ENCODE measurements around the gene LCE4A. TPM values are rescaled to one million over a fixed set of nuclear protein-coding genes. Genes with fewer than 3 reads are reported as not detected.

LCE4A gene
- total RNA-seq, 3 donors from 2014 or later, result not detected

- H3K27me3 ChIP-seq, result peaks cover 0 to 7% of the 10 kb centered on the region in 2 donors
- H3K4me1 ChIP-seq, result no peaks in the 10 kb centered on the region
- intact Hi-C loops (cut with DNase I; ENCODE audit: low total_unique reads), result no loop called here
- H3K4me3 ChIP-seq, result no peak overlapping the region
- no peaks in the 10 kb centered on the region for H3K9me3 ChIP-seq
- DNase-seq (ENCODE audit: low spot score in 2 of 2), result no peak
- TF ChIP-seq POLR2AphosphoS5 (IDR thresholded peaks at IDR 0.05), result no peak
- no peak overlapping the region for H3K27ac ChIP-seq
- no peaks in the 10 kb centered on the region for H3K36me3 ChIP-seq
These were observed 30.0 kb downstream of the LCE4A start for GRCh38 chr1:152737997-152738396.

DNA sequence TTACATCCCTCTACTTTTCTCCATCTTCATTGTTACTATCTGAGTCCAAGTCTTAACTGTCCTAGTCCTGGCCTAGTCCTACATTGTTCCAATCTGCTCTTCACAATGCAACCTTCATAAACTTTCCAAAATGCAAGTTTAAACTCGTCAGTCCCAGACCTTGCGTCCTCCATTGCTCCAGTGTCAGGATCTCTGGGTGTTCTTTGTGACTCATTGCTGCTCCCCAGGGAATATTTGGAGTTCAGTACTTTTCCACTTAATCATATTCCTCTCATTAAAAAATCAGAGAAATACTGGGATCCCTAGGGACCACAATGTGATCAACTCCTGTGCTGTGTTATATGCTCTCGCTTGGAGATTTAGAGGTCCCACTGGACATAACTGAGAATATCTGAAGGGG lies 31.9 kb downstream of the LCE4A start:
- no peak for TF ChIP-seq CTCF (IDR thresholded peaks at IDR 0.05)
- no peak for TF ChIP-seq POLR2AphosphoS5 (IDR thresholded peaks at IDR 0.05)
- no peak for TF ChIP-seq POLR2A (IDR thresholded peaks at IDR 0.05)
- H3K27ac ChIP-seq, result no peak overlapping the region
- H3K27me3 ChIP-seq, result peaks cover 0 to 7% of the 10 kb centered on the region in 2 donors
- intact Hi-C loops (cut with DNase I; ENCODE audit: low total_unique reads), result no loop called here
- H3K4me3 ChIP-seq, result no peak overlapping the region
- no peaks in the 10 kb centered on the region for H3K36me3 ChIP-seq
- DNase-seq (ENCODE audit: low spot score in 2 of 2), result no peak
- no peaks in the 10 kb centered on the region for H3K4me1 ChIP-seq
- no peaks in the 10 kb centered on the region for H3K9me3 ChIP-seq

GRCh38 chr1:152741656-152742055 lies 33.7 kb downstream of the LCE4A start:
- H3K4me1 ChIP-seq, result no peaks in the 10 kb centered on the region
- TF ChIP-seq CTCF (IDR thresholded peaks at IDR 0.05) (no peak), POLR2AphosphoS5 (IDR thresholded peaks at IDR 0.05) (no peak), POLR2A (IDR thresholded peaks at IDR 0.05) (no peak)
- no peaks in the 10 kb centered on the region for H3K9me3 ChIP-seq
- H3K27ac ChIP-seq, result no peak overlapping the region
- no peak overlapping the region for H3K4me3 ChIP-seq
- no peaks in the 10 kb centered on the region for H3K36me3 ChIP-seq
- no peak for DNase-seq (ENCODE audit: low spot score in 2 of 2)
- peaks cover 0 to 7% of the 10 kb centered on the region in 2 donors for H3K27me3 ChIP-seq
- intact Hi-C loops (cut with DNase I; ENCODE audit: low total_unique reads), result no loop called here

DNA sequence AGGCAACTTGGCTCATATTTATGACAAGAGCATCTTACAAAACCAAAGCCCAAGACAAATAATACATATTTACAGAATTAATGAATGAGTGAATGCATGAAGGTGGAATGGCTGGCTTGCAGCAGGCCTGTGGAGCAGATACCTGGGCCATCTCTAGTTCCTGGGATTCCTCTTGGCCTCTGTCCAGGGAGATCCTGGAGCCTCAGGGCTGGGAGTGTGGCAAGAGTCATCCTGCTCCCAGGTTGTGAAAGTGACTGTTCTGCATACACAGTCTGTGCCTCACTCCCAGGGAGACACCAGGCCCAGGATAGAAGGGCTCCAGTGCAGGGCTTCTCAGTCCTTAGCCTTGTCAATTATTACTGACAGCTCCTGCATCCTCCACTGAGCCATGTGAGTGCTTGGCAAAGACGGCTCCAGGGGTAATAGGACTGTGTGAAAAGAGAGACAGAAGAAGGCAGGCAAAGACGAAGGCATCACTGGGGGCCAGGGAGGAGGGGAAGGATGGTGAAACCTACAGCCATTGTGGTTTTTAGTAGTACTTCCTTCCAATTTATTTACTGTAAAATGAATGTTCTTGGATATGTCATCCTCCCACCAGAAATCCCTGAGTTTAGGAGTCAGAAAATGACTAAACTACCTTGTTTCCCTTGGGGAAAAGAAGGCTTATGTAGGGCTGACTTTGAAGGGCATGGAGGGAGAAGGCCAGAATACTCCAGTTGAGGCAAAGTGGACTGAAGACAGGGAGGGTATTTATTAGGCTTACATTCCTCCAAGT lies 35.6 kb downstream of the LCE4A start:
- intact Hi-C loops (cut with DNase I; ENCODE audit: low total_unique reads), result no loop called here

GRCh38 chr1:152745289-152745704 lies 37.3 kb downstream of the LCE4A start:
- H3K4me3 ChIP-seq, result no peak overlapping the region
- H3K9me3 ChIP-seq, result no peaks in the 10 kb centered on the region
- TF ChIP-seq POLR2A (IDR thresholded peaks at IDR 0.05) (no peak), CTCF (IDR thresholded peaks at IDR 0.05) (no peak), POLR2AphosphoS5 (IDR thresholded peaks at IDR 0.05) (no peak)
- H3K27ac ChIP-seq, result no peak overlapping the region
- H3K27me3 ChIP-seq, result no peaks in the 10 kb centered on the region
- intact Hi-C loops (cut with DNase I; ENCODE audit: low total_unique reads), result no loop called here
- DNase-seq (ENCODE audit: low spot score in 2 of 2), result no peak
- no peaks in the 10 kb centered on the region for H3K36me3 ChIP-seq
- H3K4me1 ChIP-seq, result no peaks in the 10 kb centered on the region

More for the DNA sequence above, 35.6 kb downstream of the LCE4A start:
- DNase-seq (ENCODE audit: low spot score in 2 of 2), result no peak
- Histone ChIP-seq H3K27me3 (no peaks in the 10 kb centered on the region), H3K4me1 (no peaks in the 10 kb centered on the region), H3K4me3 (no peak overlapping the region), H3K9me3 (no peaks in the 10 kb centered on the region), H3K27ac (no peak overlapping the region), H3K36me3 (no peaks in the 10 kb centered on the region)
- TF ChIP-seq POLR2A (IDR thresholded peaks at IDR 0.05), result no peak
- TF ChIP-seq POLR2AphosphoS5 (IDR thresholded peaks at IDR 0.05), result no peak
- no peak for TF ChIP-seq CTCF (IDR thresholded peaks at IDR 0.05)

All from breast epithelium (tissue), 4 donors.